Measurements from ENCODE around the gene STRBP. TPM values are rescaled to one million over a fixed set of nuclear protein-coding genes. Genes with fewer than 3 reads are reported as not detected.

STRBP gene
- 70.9 and 99.4 TPM in 2 replicates for total RNA-seq (ENCODE audit: low replicate concordance)

- Mint-ChIP-seq H3K27ac (no peak within 1 kb of the TSS), H3K4me3 (peak within 1 kb of the TSS; percentile 92)
Observed at GRCh38 chr9:123268465-123269259, at the start of gene STRBP. TSS of gene STRBP (minus strand) at chr9:123268586. CDS start at chr9:123184134, 84,452 bp downstream.

GRCh38 chr9:123316053-123316718 lies 47.8 kb upstream of the STRBP start:
- no peaks in the 10 kb centered on the region for H4K20me1 ChIP-seq (ENCODE audit: low read depth)
- H3K9ac ChIP-seq, result no peak overlapping the region
- peaks cover 9% of the 10 kb centered on the region for H3F3A ChIP-seq (ENCODE audit: low read depth)
- no peaks in the 10 kb centered on the region for H3K27me3 ChIP-seq
- TF ChIP-seq CTCF (IDR thresholded peaks at IDR 0.05) (no peak), EZH2 (IDR thresholded peaks at IDR 0.05) (no peak), EZH2phosphoT487 (IDR thresholded peaks at IDR 0.05) (no peak)
- H3K36me3 ChIP-seq, result no peaks in the 10 kb centered on the region
- Mint-ChIP-seq H3K27me3 (ENCODE audit: insufficient read depth, low read depth) (peaks cover 9% of the 10 kb centered on the region), H3K9me3 (no peaks in the 10 kb centered on the region), H3K36me3 (no peaks in the 10 kb centered on the region), H3K27ac (peak overlapping the region; percentile 81), H3K4me3 (peak overlapping the region; percentile 52), H3K4me1 (peaks cover 17% of the 10 kb centered on the region)
- no peaks in the 10 kb centered on the region for H3K9me3 ChIP-seq (ENCODE audit: low read depth)
- no peak overlapping the region for H3K27ac ChIP-seq
- no peak overlapping the region for H3K4me3 ChIP-seq
- H2AFZ ChIP-seq (replicated peaks), result no peak overlapping the region
- H3K4me2 ChIP-seq, result no peak overlapping the region
- DNase-seq (ENCODE audit: low spot score), result no peak
- H3K79me2 ChIP-seq (ENCODE audit: low read depth), result no peaks in the 10 kb centered on the region
- H3K4me1 ChIP-seq, result no peaks in the 10 kb centered on the region

More at GRCh38 chr9:123268465-123269259, at the start of gene STRBP:
- Histone ChIP-seq H3K9ac (peak within 1 kb of the TSS; percentile 55), H3K79me2 (ENCODE audit: low read depth) (peaks cover 44% of the 10 kb centered on the region), H4K20me1 (ENCODE audit: low read depth) (peaks cover 43% of the 10 kb centered on the region), H2AFZ (replicated peaks) (peak within 1 kb of the TSS; percentile 87), H3K4me3 (peak within 1 kb of the TSS; percentile 100), H3K9me3 (ENCODE audit: low read depth) (no peaks in the 10 kb centered on the region), H3K4me1 (peaks cover 34% of the 10 kb centered on the region), H3F3A (ENCODE audit: low read depth) (peaks cover 24% of the 10 kb centered on the region), H3K4me2 (peak within 1 kb of the TSS; percentile 96), H3K27me3 (peaks cover 17% of the 10 kb centered on the region), H3K27ac (no peak within 1 kb of the TSS), H3K36me3 (no peaks in the 10 kb centered on the region)
- peak; percentile 97 for DNase-seq (ENCODE audit: low spot score)
- peaks cover 4% of the 10 kb centered on the region for H3K27me3 Mint-ChIP-seq (ENCODE audit: insufficient read depth, low read depth)
- H3K9me3 Mint-ChIP-seq, result no peaks in the 10 kb centered on the region
- H3K36me3 Mint-ChIP-seq, result no peaks in the 10 kb centered on the region
- TF ChIP-seq EZH2 (IDR thresholded peaks at IDR 0.05) (no peak), CTCF (IDR thresholded peaks at IDR 0.05) (no peak), EZH2phosphoT487 (IDR thresholded peaks at IDR 0.05) (no peak)
- H3K4me1 Mint-ChIP-seq, result peaks cover 22% of the 10 kb centered on the region

GRCh38 chr9:123315635-123316034 lies 47.2 kb upstream of the STRBP start:
- Histone ChIP-seq H3K9me3 (ENCODE audit: low read depth) (no peaks in the 10 kb centered on the region), H3K27ac (no peak overlapping the region), H4K20me1 (ENCODE audit: low read depth) (no peaks in the 10 kb centered on the region), H3K27me3 (no peaks in the 10 kb centered on the region), H3K4me3 (no peak overlapping the region), H2AFZ (replicated peaks) (no peak overlapping the region), H3F3A (ENCODE audit: low read depth) (peaks cover 9% of the 10 kb centered on the region), H3K79me2 (ENCODE audit: low read depth) (no peaks in the 10 kb centered on the region), H3K36me3 (no peaks in the 10 kb centered on the region), H3K4me1 (no peaks in the 10 kb centered on the region), H3K4me2 (no peak overlapping the region), H3K9ac (no peak overlapping the region)
- no peaks in the 10 kb centered on the region for H3K36me3 Mint-ChIP-seq
- peaks cover 21% of the 10 kb centered on the region for H3K4me1 Mint-ChIP-seq
- TF ChIP-seq EZH2phosphoT487 (IDR thresholded peaks at IDR 0.05), result no peak
- TF ChIP-seq CTCF (IDR thresholded peaks at IDR 0.05), result no peak
- no peak for TF ChIP-seq EZH2 (IDR thresholded peaks at IDR 0.05)
- H3K27ac Mint-ChIP-seq, result no peak overlapping the region
- H3K27me3 Mint-ChIP-seq (ENCODE audit: insufficient read depth, low read depth), result peaks cover 9% of the 10 kb centered on the region
- no peak for DNase-seq (ENCODE audit: low spot score)
- H3K4me3 Mint-ChIP-seq, result no peak overlapping the region
- no peaks in the 10 kb centered on the region for H3K9me3 Mint-ChIP-seq
